Peyer's patch (tissue), 4 donors: ENCODE results near the gene IL17C.

Experiments used
- POLR2A ChIP-seq, 2 donors: fragments of 450-650 bp; IDR thresholded peaks; one replicate each; pipeline ENCODE4 v1.5.1; 2017; ENCODE audit warnings: antibody characterized with exemption in 2 of 2, mild to moderate bottlenecking in 2 of 2, moderate library complexity in 2 of 2
- TF ChIP-seq, protein P1 (sequence below), 6 experiments: fragments of 450-650 bp in 4 of 6; fragments of 200-600 bp in 2 of 6; sonication (generic) in 1 of 6; IDR thresholded peaks; one replicate each; pipeline ENCODE4 v1.5.1; 2017 to 2019; ENCODE audit warnings: antibody characterized with exemption in 6 of 6, mild to moderate bottlenecking in 3 of 6, moderate library complexity in 1 of 6

DNA sequence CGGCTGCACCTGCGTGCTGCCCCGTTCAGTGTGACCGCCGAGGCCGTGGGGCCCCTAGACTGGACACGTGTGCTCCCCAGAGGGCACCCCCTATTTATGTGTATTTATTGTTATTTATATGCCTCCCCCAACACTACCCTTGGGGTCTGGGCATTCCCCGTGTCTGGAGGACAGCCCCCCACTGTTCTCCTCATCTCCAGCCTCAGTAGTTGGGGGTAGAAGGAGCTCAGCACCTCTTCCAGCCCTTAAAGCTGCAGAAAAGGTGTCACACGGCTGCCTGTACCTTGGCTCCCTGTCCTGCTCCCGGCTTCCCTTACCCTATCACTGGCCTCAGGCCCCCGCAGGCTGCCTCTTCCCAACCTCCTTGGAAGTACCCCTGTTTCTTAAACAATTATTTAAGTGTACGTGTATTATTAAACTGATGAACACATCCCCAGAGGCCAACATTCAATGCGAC, 1.7 kb downstream of the IL17C start:
- TF ChIP-seq, protein P1, sequence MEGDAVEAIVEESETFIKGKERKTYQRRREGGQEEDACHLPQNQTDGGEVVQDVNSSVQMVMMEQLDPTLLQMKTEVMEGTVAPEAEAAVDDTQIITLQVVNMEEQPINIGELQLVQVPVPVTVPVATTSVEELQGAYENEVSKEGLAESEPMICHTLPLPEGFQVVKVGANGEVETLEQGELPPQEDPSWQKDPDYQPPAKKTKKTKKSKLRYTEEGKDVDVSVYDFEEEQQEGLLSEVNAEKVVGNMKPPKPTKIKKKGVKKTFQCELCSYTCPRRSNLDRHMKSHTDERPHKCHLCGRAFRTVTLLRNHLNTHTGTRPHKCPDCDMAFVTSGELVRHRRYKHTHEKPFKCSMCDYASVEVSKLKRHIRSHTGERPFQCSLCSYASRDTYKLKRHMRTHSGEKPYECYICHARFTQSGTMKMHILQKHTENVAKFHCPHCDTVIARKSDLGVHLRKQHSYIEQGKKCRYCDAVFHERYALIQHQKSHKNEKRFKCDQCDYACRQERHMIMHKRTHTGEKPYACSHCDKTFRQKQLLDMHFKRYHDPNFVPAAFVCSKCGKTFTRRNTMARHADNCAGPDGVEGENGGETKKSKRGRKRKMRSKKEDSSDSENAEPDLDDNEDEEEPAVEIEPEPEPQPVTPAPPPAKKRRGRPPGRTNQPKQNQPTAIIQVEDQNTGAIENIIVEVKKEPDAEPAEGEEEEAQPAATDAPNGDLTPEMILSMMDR (IDR thresholded peaks at IDR 0.05), result no peak
- no peak for TF ChIP-seq POLR2A (IDR thresholded peaks at IDR 0.05)
